Activated T-cell treated with anti-CD3 and anti-CD28 coated beads, Interleukin-2, amount 50 U/mL, for 1 hour (primary cell): Measurements from ENCODE around the gene KPNB1.

Experiments
- DNase-seq: peaks from one replicate; pipeline ENCODE4 v3.0.0-alpha.2; 2020

Gene KPNB1

GRCh38 chr17:47733047-47733673 is 83.4 kb downstream of the KPNB1 start, which contains the start of gene TBX21:
Gene TBX21, plus strand, starts transcription at chr17:47733236. Its CDS starts 219 bp downstream, at chr17:47733455.
- peak; percentile 89 for DNase-seq

- peak; percentile 50 for DNase-seq
Measured at GRCh38 chr17:47733674-47734410, 84.1 kb downstream of the KPNB1 start.

GRCh38 chr17:47735139-47735464 is 85.4 kb downstream of the KPNB1 start:
- no peak for DNase-seq
